Measurements from ENCODE around the gene CIDEB. TPM values are rescaled to one million over a fixed set of nuclear protein-coding genes. Genes with fewer than 3 reads are reported as not detected.

Gene CIDEB
- total RNA-seq, 1 donor from 2014 or later, result not detected

GRCh38 chr14:24277606-24278321 is 30.0 kb downstream of the CIDEB start:
- Mint-ChIP-seq H3K4me3 (ENCODE audit: unreplicated experiment) (no peak overlapping the region), H3K9me3 (ENCODE audit: unreplicated experiment) (no peaks in the 10 kb centered on the region), H3K4me1 (ENCODE audit: unreplicated experiment) (peaks cover under 1% of the 10 kb centered on the region), H3K27ac (ENCODE audit: unreplicated experiment) (no peak overlapping the region), H3K36me3 (ENCODE audit: unreplicated experiment) (no peaks in the 10 kb centered on the region), H3K27me3 (ENCODE audit: unreplicated experiment) (no peaks in the 10 kb centered on the region)
- DNase-seq (ENCODE audit: extremely low spot score, unreplicated experiment), result no peak
- no peak for TF ChIP-seq CTCF (IDR thresholded peaks at IDR 0.05)

GRCh38 chr14:24277071-24277470 is 30.7 kb downstream of the CIDEB start:
- TF ChIP-seq CTCF (IDR thresholded peaks at IDR 0.05), result no peak
- no peak overlapping the region for H3K4me3 Mint-ChIP-seq (ENCODE audit: unreplicated experiment)

GRCh38 chr14:24274101-24274543 is 33.7 kb downstream of the CIDEB start:
- no peaks in the 10 kb centered on the region for H3K27me3 Mint-ChIP-seq (ENCODE audit: unreplicated experiment)
- H3K27ac Mint-ChIP-seq (ENCODE audit: unreplicated experiment), result no peak overlapping the region
- H3K4me1 Mint-ChIP-seq (ENCODE audit: unreplicated experiment), result peaks cover 14% of the 10 kb centered on the region
- no peak overlapping the region for H3K4me3 Mint-ChIP-seq (ENCODE audit: unreplicated experiment)
- no peaks in the 10 kb centered on the region for H3K36me3 Mint-ChIP-seq (ENCODE audit: unreplicated experiment)
- TF ChIP-seq CTCF (IDR thresholded peaks at IDR 0.05), result no peak
- no peak for DNase-seq (ENCODE audit: extremely low spot score, unreplicated experiment)
- H3K9me3 Mint-ChIP-seq (ENCODE audit: unreplicated experiment), result no peaks in the 10 kb centered on the region

More at GRCh38 chr14:24277071-24277470, 30.7 kb downstream of the CIDEB start:
- no peaks in the 10 kb centered on the region for H3K9me3 Mint-ChIP-seq (ENCODE audit: unreplicated experiment)
- peaks cover 7% of the 10 kb centered on the region for H3K4me1 Mint-ChIP-seq (ENCODE audit: unreplicated experiment)
- no peaks in the 10 kb centered on the region for H3K36me3 Mint-ChIP-seq (ENCODE audit: unreplicated experiment)
- no peak for DNase-seq (ENCODE audit: extremely low spot score, unreplicated experiment)
- no peak overlapping the region for H3K27ac Mint-ChIP-seq (ENCODE audit: unreplicated experiment)
- no peaks in the 10 kb centered on the region for H3K27me3 Mint-ChIP-seq (ENCODE audit: unreplicated experiment)

- no peak overlapping the region for H3K27ac Mint-ChIP-seq (ENCODE audit: unreplicated experiment)
- TF ChIP-seq CTCF (IDR thresholded peaks at IDR 0.05), result no peak
- no peaks in the 10 kb centered on the region for H3K36me3 Mint-ChIP-seq (ENCODE audit: unreplicated experiment)
- no peak for DNase-seq (ENCODE audit: extremely low spot score, unreplicated experiment)
- peaks cover 14% of the 10 kb centered on the region for H3K4me1 Mint-ChIP-seq (ENCODE audit: unreplicated experiment)
- H3K4me3 Mint-ChIP-seq (ENCODE audit: unreplicated experiment), result no peak overlapping the region
- H3K9me3 Mint-ChIP-seq (ENCODE audit: unreplicated experiment), result no peaks in the 10 kb centered on the region
- no peaks in the 10 kb centered on the region for H3K27me3 Mint-ChIP-seq (ENCODE audit: unreplicated experiment)
Observed at GRCh38 chr14:24273422-24273998, 34.3 kb downstream of the CIDEB start.

- no peaks in the 10 kb centered on the region for H3K36me3 Mint-ChIP-seq (ENCODE audit: unreplicated experiment)
- DNase-seq (ENCODE audit: extremely low spot score, unreplicated experiment), result no peak
- TF ChIP-seq CTCF (IDR thresholded peaks at IDR 0.05), result no peak
- H3K9me3 Mint-ChIP-seq (ENCODE audit: unreplicated experiment), result no peaks in the 10 kb centered on the region
- peak overlapping the region; percentile 93 for H3K4me3 Mint-ChIP-seq (ENCODE audit: unreplicated experiment)
- H3K4me1 Mint-ChIP-seq (ENCODE audit: unreplicated experiment), result peaks cover 14% of the 10 kb centered on the region
- H3K27me3 Mint-ChIP-seq (ENCODE audit: unreplicated experiment), result no peaks in the 10 kb centered on the region
- peak overlapping the region; percentile 89 for H3K27ac Mint-ChIP-seq (ENCODE audit: unreplicated experiment)
Observed at GRCh38 chr14:24272467-24272866, 35.3 kb downstream of the CIDEB start.

Measured in osteocyte (in vitro differentiated cells).